HS-5 (cell line): ENCODE data around the gene WDCP.

ENCODE experiments used
- DNase-seq: peaks from one replicate; pipeline ENCODE4 v3.0.0-alpha.2; 2012; ENCODE audit warnings: low read depth

WDCP gene

GRCh38 chr2:23992931-23993330, 54.3 kb downstream of the WDCP start:
- no peak for DNase-seq

GRCh38 chr2:23988371-23988770, 58.8 kb downstream of the WDCP start:
- no peak for DNase-seq
